Esophagus squamous epithelium (tissue), 5 donors: ENCODE data around the gene SEPTIN14. TPM values are rescaled to one million over a fixed set of nuclear protein-coding genes. Genes with fewer than 3 reads are reported as not detected.
"Not testable (repeated sequence)": the region's sequence is repeated elsewhere in the genome, so short reads cannot be mapped to it uniquely, and the experiment has no call there.

Source experiments
- DNase-seq: peaks from one replicate; lab custom pipeline; 2025; lab: John Stamatoyannopoulos, UW
- H3K27ac ChIP-seq, 4 donors: fragments of 200-600 bp; sonication (generic); one replicate each; pipeline ENCODE4 v1.5.1; 2016 to 2019; ENCODE audit warnings: mild to moderate bottlenecking in 1 of 4
- H3K27me3 ChIP-seq, 4 donors: fragments of 200-600 bp; sonication (generic); 1 replicate in 3 of 4; 2 replicates in 1 of 4; pipeline versions ENCODE4 v1.5.1 to v1.6.0; 2017 to 2021; ENCODE audit warnings: antibody characterized with exemption in 1 of 4
- H3K36me3 ChIP-seq, 3 donors: fragments of 200-600 bp; sonication (generic); one replicate each; pipeline ENCODE4 v1.5.1; 2016 to 2019
- H3K4me1 ChIP-seq, 3 donors: fragments of 200-600 bp; sonication (generic); one replicate each; pipeline ENCODE4 v1.5.1; 2017 to 2019
- H3K4me3 ChIP-seq, 4 donors: fragments of 200-600 bp; sonication (generic); 1 replicate in 3 of 4; 2 replicates in 1 of 4; pipeline ENCODE4 v1.5.1; 2016 to 2019; ENCODE audit warnings: mild to moderate bottlenecking in 2 of 4, moderate library complexity in 1 of 4
- H3K9me3 ChIP-seq, 3 donors: fragments of 200-600 bp; sonication (generic); one replicate each; pipeline ENCODE4 v1.5.1; 2016 to 2019
- POLR2A ChIP-seq, 4 donors: fragments of 450-650 bp; IDR thresholded peaks; one replicate each; pipeline ENCODE4 v1.6.1; 2017; ENCODE audit warnings: antibody characterized with exemption in 4 of 4, mild to moderate bottlenecking in 4 of 4, moderate library complexity in 3 of 4
- WGBS, 2 donors: methylation state at CpG; one replicate each; pipeline ENCODE4 v1.1.5; 2018; 5-methylcytosine and 5-hydroxymethylcytosine counted together
- intact Hi-C: fragments of 100-400 bp; cut with DNase I; formaldehyde crosslinking; loops from one replicate; pipeline ENCODE4 v1.15.0; 2022
- total RNA-seq, 4 donors: library from RNA; depleted of rRNA; stranded (reverse); fragments of >200 nt; gene quantifications; one replicate each; pipeline ENCODE4 v1.1.0, GENCODE V29; 2016
- TF ChIP-seq, protein P1 (sequence below), 6 experiments: fragments of 450-650 bp in 4 of 6; fragments of 200-600 bp in 2 of 6; sonication (generic) in 2 of 6; IDR thresholded peaks; one replicate each; pipeline ENCODE4 v1.5.1; 2016 to 2019; ENCODE audit warnings: antibody characterized with exemption in 6 of 6, mild to moderate bottlenecking in 4 of 6, moderate library complexity in 4 of 6
- donor health status: DM: yes; HTN: yes; CAD: no.

The SEPTIN14 gene
- total RNA-seq, 4 donors from 2014 or later: not detected

DNA sequence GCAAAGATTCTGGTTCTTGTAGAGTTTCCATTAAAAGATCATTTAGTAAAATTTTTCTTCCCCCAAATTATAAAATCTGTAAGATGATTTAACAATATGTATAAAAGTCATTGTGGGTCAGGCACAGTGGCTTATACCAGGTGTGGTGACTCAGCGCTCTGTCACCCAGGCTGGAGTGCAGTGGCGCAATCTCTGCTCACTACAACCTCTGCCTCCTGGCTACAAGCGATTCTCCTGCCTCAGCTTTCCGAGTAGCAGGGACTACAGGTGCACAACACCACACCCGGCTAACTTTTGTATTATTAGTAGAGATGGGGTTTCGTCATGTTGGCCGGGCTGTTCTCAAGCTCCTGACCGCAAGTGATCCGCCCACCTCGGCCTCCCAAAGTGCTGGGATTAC lies 68.0 kb downstream of the SEPTIN14 start:
- WGBS, 2 donors: 48 to 71% methylated on average over 10 of the region's 10 CpGs
- intact Hi-C loops: no loop called here

DNA sequence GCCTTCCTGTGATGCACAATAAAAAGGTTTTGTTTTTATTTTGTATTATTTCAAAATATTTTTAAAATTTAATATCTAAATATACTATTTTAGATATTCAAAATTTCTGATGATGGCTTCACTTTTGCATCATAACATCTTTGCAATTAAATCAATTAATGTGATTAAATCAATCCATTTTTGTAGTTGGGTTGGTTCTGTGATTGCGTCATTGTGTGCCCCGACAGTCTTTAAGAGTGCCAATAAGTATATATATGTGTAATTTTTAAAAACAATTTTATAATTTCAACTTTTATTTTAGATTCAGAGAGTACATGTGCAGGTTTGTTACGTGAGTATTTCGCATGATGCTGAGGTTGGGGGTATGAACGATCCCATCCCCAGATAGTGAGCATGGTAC lies 70.5 kb downstream of the SEPTIN14 start:
- no peaks in the 10 kb centered on the region for H3K36me3 ChIP-seq
- H3K27me3 ChIP-seq: no peaks in the 10 kb centered on the region
- intact Hi-C loops: no loop called here
- H3K9me3 ChIP-seq: peaks cover 0 to 11% (median 0%) of the 10 kb centered on the region in 3 donors
- 91 to 92% methylated on average over 5 of the region's 5 CpGs for WGBS, 2 donors
- no peak for DNase-seq
- no peak overlapping the region for H3K27ac ChIP-seq
- TF ChIP-seq POLR2A (IDR thresholded peaks at IDR 0.05): no peak
- TF ChIP-seq, protein P1, sequence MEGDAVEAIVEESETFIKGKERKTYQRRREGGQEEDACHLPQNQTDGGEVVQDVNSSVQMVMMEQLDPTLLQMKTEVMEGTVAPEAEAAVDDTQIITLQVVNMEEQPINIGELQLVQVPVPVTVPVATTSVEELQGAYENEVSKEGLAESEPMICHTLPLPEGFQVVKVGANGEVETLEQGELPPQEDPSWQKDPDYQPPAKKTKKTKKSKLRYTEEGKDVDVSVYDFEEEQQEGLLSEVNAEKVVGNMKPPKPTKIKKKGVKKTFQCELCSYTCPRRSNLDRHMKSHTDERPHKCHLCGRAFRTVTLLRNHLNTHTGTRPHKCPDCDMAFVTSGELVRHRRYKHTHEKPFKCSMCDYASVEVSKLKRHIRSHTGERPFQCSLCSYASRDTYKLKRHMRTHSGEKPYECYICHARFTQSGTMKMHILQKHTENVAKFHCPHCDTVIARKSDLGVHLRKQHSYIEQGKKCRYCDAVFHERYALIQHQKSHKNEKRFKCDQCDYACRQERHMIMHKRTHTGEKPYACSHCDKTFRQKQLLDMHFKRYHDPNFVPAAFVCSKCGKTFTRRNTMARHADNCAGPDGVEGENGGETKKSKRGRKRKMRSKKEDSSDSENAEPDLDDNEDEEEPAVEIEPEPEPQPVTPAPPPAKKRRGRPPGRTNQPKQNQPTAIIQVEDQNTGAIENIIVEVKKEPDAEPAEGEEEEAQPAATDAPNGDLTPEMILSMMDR (IDR thresholded peaks at IDR 0.05): no peak
- H3K4me1 ChIP-seq: no peaks in the 10 kb centered on the region
- H3K4me3 ChIP-seq: no peak overlapping the region

More for the DNA sequence above, 68.0 kb downstream of the SEPTIN14 start:
- no peaks in the 10 kb centered on the region for H3K36me3 ChIP-seq
- H3K9me3 ChIP-seq: peaks cover 0 to 28% (median 10%) of the 10 kb centered on the region in 3 donors
- H3K4me1 ChIP-seq: no peaks in the 10 kb centered on the region
- no peak overlapping the region for H3K4me3 ChIP-seq
- H3K27me3 ChIP-seq: no peaks in the 10 kb centered on the region
- DNase-seq: no peak
- TF ChIP-seq, protein P1 (IDR thresholded peaks at IDR 0.05): no peak
- TF ChIP-seq POLR2A (IDR thresholded peaks at IDR 0.05): no peak
- no peak overlapping the region for H3K27ac ChIP-seq

GRCh38 chr7:55787796-55788195 lies 74.8 kb downstream of the SEPTIN14 start:
- DNase-seq: no peak
- H3K27ac ChIP-seq: no peak overlapping the region
- H3K9me3 ChIP-seq: no peaks in the 10 kb centered on the region
- WGBS, 2 donors: 89 to 93% methylated on average over 4 to 6 of the region's 6 CpGs
- no peaks in the 10 kb centered on the region for H3K4me1 ChIP-seq
- H3K36me3 ChIP-seq: no peaks in the 10 kb centered on the region
- H3K4me3 ChIP-seq: no peak overlapping the region
- TF ChIP-seq POLR2A (IDR thresholded peaks at IDR 0.05): no peak
- TF ChIP-seq, protein P1 (IDR thresholded peaks at IDR 0.05): no peak
- intact Hi-C loops: no loop called here
- no peaks in the 10 kb centered on the region for H3K27me3 ChIP-seq

GRCh38 chr7:55786901-55787300 lies 75.7 kb downstream of the SEPTIN14 start:
- Histone ChIP-seq H3K27ac (no peak overlapping the region), H3K4me1 (no peaks in the 10 kb centered on the region), H3K36me3 (no peaks in the 10 kb centered on the region), H3K27me3 (no peaks in the 10 kb centered on the region), H3K4me3 (no peak overlapping the region), H3K9me3 (no peaks in the 10 kb centered on the region)
- intact Hi-C loops: no loop called here
- no peak for DNase-seq
- TF ChIP-seq, protein P1 (IDR thresholded peaks at IDR 0.05): no peak
- TF ChIP-seq POLR2A (IDR thresholded peaks at IDR 0.05): no peak
- 76 to 91% methylated on average over 5 to 6 of the region's 7 CpGs for WGBS, 2 donors

- intact Hi-C loops, H3K36me3 ChIP-seq, H3K27ac ChIP-seq, H3K4me1 ChIP-seq, H3K9me3 ChIP-seq, DNase-seq, H3K27me3 ChIP-seq, H3K4me3 ChIP-seq: not testable (repeated sequence)
- 79 to 84% methylated on average over 3 to 7 of the region's 7 CpGs for WGBS, 2 donors
Measured at GRCh38 chr7:55785444-55785843, 77.1 kb downstream of the SEPTIN14 start.

GRCh38 chr7:55784151-55784550 lies 78.4 kb downstream of the SEPTIN14 start:
- intact Hi-C loops: no loop called here
- no peak overlapping the region for H3K4me3 ChIP-seq
- no peaks in the 10 kb centered on the region for H3K36me3 ChIP-seq
- no peak overlapping the region for H3K27ac ChIP-seq
- no peaks in the 10 kb centered on the region for H3K27me3 ChIP-seq
- WGBS, 2 donors: 77 to 82% methylated on average over 4 of the region's 4 CpGs
- no peak for DNase-seq
- H3K9me3 ChIP-seq: no peaks in the 10 kb centered on the region
- H3K4me1 ChIP-seq: no peaks in the 10 kb centered on the region
- TF ChIP-seq, protein P1 (IDR thresholded peaks at IDR 0.05): no peak
- no peak for TF ChIP-seq POLR2A (IDR thresholded peaks at IDR 0.05)
